ENCODE measurements around the gene CD72. TPM values are rescaled to one million over a fixed set of nuclear protein-coding genes. Genes with fewer than 3 reads are reported as not detected.
A peak's percentile ranks its signal among the peaks of the same experiment; 100 is the strongest.

Gene CD72
- total RNA-seq, 1 donor from 2014 or later, result 125 TPM

- no peak for TF ChIP-seq CTCF (IDR thresholded peaks at IDR 0.05)
- Mint-ChIP-seq H3K9me3 (no peaks in the 10 kb centered on the region), H3K27ac (peak overlapping the region; percentile 59), H3K4me1 (peaks cover 44% of the 10 kb centered on the region), H3K4me3 (peak overlapping the region; percentile 35), H3K27me3 (no peaks in the 10 kb centered on the region), H3K36me3 (ENCODE audit: low read depth) (peaks cover 47% of the 10 kb centered on the region)
- no peak for ATAC-seq (ENCODE audit: low read depth)
- no peak for DNase-seq
- intact Hi-C loops (cut with micrococcal nuclease), result no loop called here
- ChIA-PET CTCF (interaction anchor here (1.4 to 3.5 kb wide), 2 partner anchors 9 to 89 kb away, joined by 7 to 41 read pairs; no protein-coding TSS in a partner anchor), POLR2A (interaction anchor here (0.5 to 3.3 kb wide), 4 partner anchors 10 to 50 kb away, joined by 5 to 49 read pairs (median 32); partner anchors contain the start of genes CCDC107, CD72 and RMRP)
Observed at GRCh38 chr9:35606726-35607125, 11.5 kb downstream of the CD72 start.

- H3K27me3 Mint-ChIP-seq, result no peaks in the 10 kb centered on the region
- no peaks in the 10 kb centered on the region for H3K9me3 Mint-ChIP-seq
- CTCF ChIA-PET, result interaction anchor here (1.4 to 3.5 kb wide), 5 partner anchors 10 to 126 kb away, joined by 4 to 41 read pairs (median 7); partner anchors contain the start of genes CCDC107, CREB3, RMRP and TLN1
- no peak for DNase-seq
- no peak for TF ChIP-seq CTCF (IDR thresholded peaks at IDR 0.05)
- POLR2A ChIA-PET, result interaction anchor here (0.5 to 3.3 kb wide), 8 partner anchors 11 to 223 kb away, joined by 3 to 49 read pairs (median 27); partner anchors contain the start of genes CCDC107, CD72, CREB3 and FAM221B
- H3K4me3 Mint-ChIP-seq, result peak overlapping the region; percentile 80
- intact Hi-C loops (cut with micrococcal nuclease), result no loop called here
- H3K27ac Mint-ChIP-seq, result peak overlapping the region; percentile 70
- H3K4me1 Mint-ChIP-seq, result peaks cover 38% of the 10 kb centered on the region
- H3K36me3 Mint-ChIP-seq (ENCODE audit: low read depth), result peaks cover 40% of the 10 kb centered on the region
- no peak for ATAC-seq (ENCODE audit: low read depth)
Observed at GRCh38 chr9:35606138-35606504, 12.1 kb downstream of the CD72 start.

- ATAC-seq (ENCODE audit: low read depth) (peak; percentile 1), DNase-seq (peak; percentile 42)
- TF ChIP-seq CTCF (IDR thresholded peaks at IDR 0.05), result no peak
- intact Hi-C loops (cut with micrococcal nuclease), result no loop called here
- H3K27me3 Mint-ChIP-seq, result no peaks in the 10 kb centered on the region
- ChIA-PET CTCF (interaction anchor here (1.4 to 3.5 kb wide), 7 partner anchors 10 to 127 kb away, joined by 4 to 41 read pairs (median 14); partner anchors contain the start of genes CCDC107, CREB3, RMRP and SIT1), POLR2A (interaction anchor here (0.5 to 3.3 kb wide), 14 partner anchors 8 to 223 kb away, joined by 3 to 49 read pairs (median 6); partner anchors contain the start of genes CCDC107, CD72, CREB3 and FAM221B)
- H3K9me3 Mint-ChIP-seq, result no peaks in the 10 kb centered on the region
- H3K27ac Mint-ChIP-seq, result peak overlapping the region; percentile 70
- H3K4me1 Mint-ChIP-seq, result peaks cover 32% of the 10 kb centered on the region
- peak overlapping the region; percentile 80 for H3K4me3 Mint-ChIP-seq
- H3K36me3 Mint-ChIP-seq (ENCODE audit: low read depth), result peaks cover 36% of the 10 kb centered on the region
Observed at GRCh38 chr9:35605351-35606137, 12.7 kb downstream of the CD72 start.

GRCh38 chr9:35604578-35605350, 13.4 kb downstream of the CD72 start, which contains the start of gene TESK1:
Gene TESK1, plus strand, starts transcription at chr9:35605262. Its CDS starts 358 bp downstream, at chr9:35605620.
- Mint-ChIP-seq H3K27me3 (no peaks in the 10 kb centered on the region), H3K27ac (peak within 1 kb of the TSS; percentile 97), H3K36me3 (ENCODE audit: low read depth) (peaks cover 34% of the 10 kb centered on the region), H3K9me3 (no peaks in the 10 kb centered on the region), H3K4me3 (peak within 1 kb of the TSS; percentile 97), H3K4me1 (peaks cover 32% of the 10 kb centered on the region)
- DNase-seq (peak; percentile 83), ATAC-seq (ENCODE audit: low read depth) (peak; percentile 25)
- POLR2A ChIA-PET, result interaction anchor here (0.5 to 3.3 kb wide), 14 partner anchors 9 to 152 kb away, joined by 3 to 49 read pairs (median 6); partner anchors contain the start of genes CCDC107, CD72, CREB3 and GBA2
- no peak for TF ChIP-seq CTCF (IDR thresholded peaks at IDR 0.05)
- intact Hi-C loops (cut with micrococcal nuclease), result loop anchor here (1.0 to 5.0 kb wide), 14 partner anchors 15 to 488 kb away; partner anchors contain the start of genes CCDC107, CREB3, GBA2 and HINT2
- CTCF ChIA-PET, result interaction anchor here (0.5 to 3.5 kb wide), 8 partner anchors 9 to 128 kb away, joined by 3 to 41 read pairs (median 13); partner anchors contain the start of genes CCDC107, CREB3, RMRP and SIT1
